ENCODE results near the gene PLCB2. TPM values are rescaled to one million over a fixed set of nuclear protein-coding genes. Genes with fewer than 3 reads are reported as not detected.
A peak's percentile ranks its signal among the peaks of the same experiment; 100 is the strongest.

Gene PLCB2
- total RNA-seq, 1 experiment from 2014 or later, result 0.84 TPM

GRCh38 chr15:40323239-40323952 lies 15.7 kb upstream of the PLCB2 start, which contains the start of gene INAFM2:
TSS of gene INAFM2 (plus strand) at chr15:40323692. CDS start at chr15:40324056, 364 bp downstream.
- Mint-ChIP-seq H3K36me3 (ENCODE audit: insufficient read depth, unreplicated experiment) (peaks cover 14% of the 10 kb centered on the region), H3K27ac (ENCODE audit: low read depth, unreplicated experiment) (no peak within 1 kb of the TSS), H3K9me3 (ENCODE audit: unreplicated experiment) (no peaks in the 10 kb centered on the region), H3K27me3 (ENCODE audit: insufficient read depth, unreplicated experiment) (no peaks in the 10 kb centered on the region), H3K4me1 (ENCODE audit: insufficient read depth, unreplicated experiment) (peaks cover 30% of the 10 kb centered on the region), H3K4me3 (ENCODE audit: unreplicated experiment) (peak within 1 kb of the TSS; percentile 69)
- CTCF ChIA-PET, result interaction anchor here (0.6 to 7.1 kb wide), 13 partner anchors 11 to 714 kb away, joined by 3 to 123 read pairs (median 7); partner anchors contain the start of genes CCDC9B and IVD
- POLR2A ChIA-PET, result interaction anchor here (0.7 to 2.3 kb wide), 11 partner anchors 10 to 541 kb away, joined by 3 to 10 read pairs (median 5); partner anchors contain the start of genes CCDC9B, FSIP1 and PAK6
- intact Hi-C loops (cut with micrococcal nuclease), result no loop called here
- peak; percentile 89 for DNase-seq (ENCODE audit: unreplicated experiment)
- no TSS peak for BruUV-seq (replicated peaks)
- peak; percentile 32 for TF ChIP-seq CTCF (IDR thresholded peaks at IDR 0.05; ENCODE audit: unreplicated experiment)

- peaks cover 23% of the 10 kb centered on the region for H3K4me1 Mint-ChIP-seq (ENCODE audit: insufficient read depth, unreplicated experiment)
- CTCF ChIA-PET, result interaction anchor here (0.7 to 7.1 kb wide), 16 partner anchors 9 to 713 kb away, joined by 3 to 123 read pairs (median 8); partner anchors contain the start of genes CCDC9B and IVD
- POLR2A ChIA-PET, result interaction anchor here (0.7 to 2.3 kb wide), 11 partner anchors 9 to 540 kb away, joined by 3 to 10 read pairs (median 5); partner anchors contain the start of genes CCDC9B, FSIP1 and PAK6
- TF ChIP-seq CTCF (IDR thresholded peaks at IDR 0.05; ENCODE audit: unreplicated experiment), result no peak
- intact Hi-C loops (cut with micrococcal nuclease), result no loop called here
- H3K9me3 Mint-ChIP-seq (ENCODE audit: unreplicated experiment), result no peaks in the 10 kb centered on the region
- peak overlapping the region; percentile 69 for H3K4me3 Mint-ChIP-seq (ENCODE audit: unreplicated experiment)
- peaks cover 13% of the 10 kb centered on the region for H3K36me3 Mint-ChIP-seq (ENCODE audit: insufficient read depth, unreplicated experiment)
- BruUV-seq (replicated peaks), result no TSS peak
- H3K27me3 Mint-ChIP-seq (ENCODE audit: insufficient read depth, unreplicated experiment), result no peaks in the 10 kb centered on the region
- H3K27ac Mint-ChIP-seq (ENCODE audit: low read depth, unreplicated experiment), result no peak overlapping the region
- DNase-seq (ENCODE audit: unreplicated experiment), result no peak
Measured at GRCh38 chr15:40322531-40323238, 14.9 kb upstream of the PLCB2 start.

- BruUV-seq (replicated peaks), result no TSS peak
Measured at GRCh38 chr15:40320931-40321371, 13.2 kb upstream of the PLCB2 start.

More at GRCh38 chr15:40320931-40321371, 13.2 kb upstream of the PLCB2 start:
- intact Hi-C loops (cut with micrococcal nuclease), result loop anchor here (1.0 to 2.0 kb wide), 3 partner anchors 17 to 100 kb away; no protein-coding TSS in a partner anchor
- CTCF ChIA-PET, result interaction anchor here (0.6 to 7.1 kb wide), 25 partner anchors 8 to 233 kb away, joined by 3 to 123 read pairs (median 3); partner anchors contain the start of genes ANKRD63, CCDC9B, IVD and KNSTRN
- H3K27ac Mint-ChIP-seq (ENCODE audit: low read depth, unreplicated experiment), result no peak overlapping the region
- H3K9me3 Mint-ChIP-seq (ENCODE audit: unreplicated experiment), result no peaks in the 10 kb centered on the region
- DNase-seq (ENCODE audit: unreplicated experiment), result peak; percentile 75
- POLR2A ChIA-PET, result interaction anchor here (0.6 to 2.3 kb wide), 2 partner anchors 20 to 47 kb away, joined by 3 to 7 read pairs; partner anchors contain the start of gene CCDC9B
- H3K4me3 Mint-ChIP-seq (ENCODE audit: unreplicated experiment), result no peak overlapping the region
- TF ChIP-seq CTCF (IDR thresholded peaks at IDR 0.05; ENCODE audit: unreplicated experiment), result peak; percentile 72
- H3K27me3 Mint-ChIP-seq (ENCODE audit: insufficient read depth, unreplicated experiment), result no peaks in the 10 kb centered on the region
- H3K4me1 Mint-ChIP-seq (ENCODE audit: insufficient read depth, unreplicated experiment), result peaks cover 16% of the 10 kb centered on the region
- peaks cover 4% of the 10 kb centered on the region for H3K36me3 Mint-ChIP-seq (ENCODE audit: insufficient read depth, unreplicated experiment)

All from MCF 10A (cell line).